HepG2 (cell line): ENCODE measurements around the gene SOAT2. TPM values are rescaled to one million over a fixed set of nuclear protein-coding genes. Genes with fewer than 3 reads are reported as not detected.

Experiments used
- AGO2 ChIP-seq: fragments of 200-400 bp; formaldehyde crosslinking; optimal IDR thresholded peaks from 2 replicates; pipeline ENCODE3; 2017; ENCODE audit warnings: mild to moderate bottlenecking, low read depth, low read length, moderate library complexity
- ARID2 ChIP-seq: sonication (generic); formaldehyde crosslinking; IDR thresholded peaks from 2 replicates; pipeline ENCODE4 v1.8.1; 2022; ENCODE audit warnings: mild to moderate bottlenecking, missing genetic modification reagents, borderline replicate concordance
- MAFF ChIP-seq: IDR thresholded peaks from 2 replicates; pipeline ENCODE4 v1.6.1; 2011; ENCODE audit warnings: low read depth, low read length, improper control_type of control experiment
- NFYC ChIP-seq: IDR thresholded peaks from 2 replicates; pipeline ENCODE4 v1.6.1; 2016; ENCODE audit warnings: missing genetic modification reagents, missing compliant biosample characterization
- REPIN1 ChIP-seq: sonication (generic); formaldehyde crosslinking; IDR thresholded peaks from 2 replicates; pipeline ENCODE4 v1.8.0; 2022; ENCODE audit warnings: missing genetic modification reagents, low read depth, mild to moderate bottlenecking, borderline replicate concordance
- ZC3H13 ChIP-seq: sonication (generic); formaldehyde crosslinking; IDR thresholded peaks from 2 replicates; pipeline ENCODE4 v1.8.1; 2023; ENCODE audit warnings: mild to moderate bottlenecking, missing genetic modification reagents, moderate library complexity
- ZNF160 ChIP-seq: sonication (generic); formaldehyde crosslinking; IDR thresholded peaks from 2 replicates; pipeline ENCODE4 v1.8.0; 2022; ENCODE audit warnings: mild to moderate bottlenecking, inconsistent platforms, missing genetic modification reagents
- ZNF484 ChIP-seq: sonication (generic); formaldehyde crosslinking; IDR thresholded peaks from 2 replicates; pipeline ENCODE4 v1.5.1; 2020; ENCODE audit warnings: mild to moderate bottlenecking, low read depth, missing genetic modification reagents, borderline replicate concordance
- ZNF577 ChIP-seq: sonication (generic); formaldehyde crosslinking; IDR thresholded peaks from 2 replicates; pipeline ENCODE4 v1.4.0; 2020; ENCODE audit warnings: mild to moderate bottlenecking, low read depth, missing genetic modification reagents, borderline replicate concordance
- polyA plus RNA-seq, 8 experiments: library from polyadenylated mRNA; depleted of rRNA in 3 of 8; stranded (reverse) in 7 of 8; unstranded in 1 of 8; fragments of >200 nt; fragmentation: Illumina TruSeq in 4 of 8; extraction: Trizol in 4 of 8; gene quantifications; 2 replicates each; pipeline versions ENCODE4 v1.2.1 to v1.2.3, GENCODE V29; 2011 to 2016; ENCODE audit warnings: low read depth in 4 of 8, missing spikeins in 1 of 8, mixed read lengths in 1 of 8; ENCODE audit not compliant: insufficient read depth in 1 of 8
- total RNA-seq, 5 experiments: library from RNA; depleted of rRNA; stranded (reverse); fragments of >200 nt; fragmentation: Illumina TruSeq; extraction: Trizol; gene quantifications; 2 replicates each; pipeline ENCODE4 v1.2.3, GENCODE V29; 2016; ENCODE audit warnings: low read depth in 1 of 5
- TF ChIP-seq, protein P1 (sequence below): sonication (generic); formaldehyde crosslinking; IDR thresholded peaks from 2 replicates; pipeline ENCODE4 v1.4.0; 2020; ENCODE audit warnings: missing genetic modification reagents, mild to moderate bottlenecking, borderline replicate concordance
- TF ChIP-seq, protein P2 (sequence below), 2 experiments: sonication (generic) in 1 of 2; formaldehyde crosslinking in 1 of 2; IDR thresholded peaks; 2 replicates each; pipeline versions ENCODE4 v1.4.0 to v1.6.1; 2016 to 2020; ENCODE audit warnings: borderline replicate concordance in 1 of 2, low read depth in 1 of 2, mild to moderate bottlenecking in 1 of 2, missing genetic modification reagents in 1 of 2
- TF ChIP-seq, protein P3 (sequence below): sonication (generic); formaldehyde crosslinking; IDR thresholded peaks from 2 replicates; pipeline ENCODE4 v1.4.0; 2020; ENCODE audit warnings: mild to moderate bottlenecking, missing genetic modification reagents

The SOAT2 gene
- total and polyA plus RNA-seq, 2 of the 13 experiments (the other 11 are each of a cell fraction or from before 2014, with no cell fraction given) = 14.9 to 108 TPM

DNA sequence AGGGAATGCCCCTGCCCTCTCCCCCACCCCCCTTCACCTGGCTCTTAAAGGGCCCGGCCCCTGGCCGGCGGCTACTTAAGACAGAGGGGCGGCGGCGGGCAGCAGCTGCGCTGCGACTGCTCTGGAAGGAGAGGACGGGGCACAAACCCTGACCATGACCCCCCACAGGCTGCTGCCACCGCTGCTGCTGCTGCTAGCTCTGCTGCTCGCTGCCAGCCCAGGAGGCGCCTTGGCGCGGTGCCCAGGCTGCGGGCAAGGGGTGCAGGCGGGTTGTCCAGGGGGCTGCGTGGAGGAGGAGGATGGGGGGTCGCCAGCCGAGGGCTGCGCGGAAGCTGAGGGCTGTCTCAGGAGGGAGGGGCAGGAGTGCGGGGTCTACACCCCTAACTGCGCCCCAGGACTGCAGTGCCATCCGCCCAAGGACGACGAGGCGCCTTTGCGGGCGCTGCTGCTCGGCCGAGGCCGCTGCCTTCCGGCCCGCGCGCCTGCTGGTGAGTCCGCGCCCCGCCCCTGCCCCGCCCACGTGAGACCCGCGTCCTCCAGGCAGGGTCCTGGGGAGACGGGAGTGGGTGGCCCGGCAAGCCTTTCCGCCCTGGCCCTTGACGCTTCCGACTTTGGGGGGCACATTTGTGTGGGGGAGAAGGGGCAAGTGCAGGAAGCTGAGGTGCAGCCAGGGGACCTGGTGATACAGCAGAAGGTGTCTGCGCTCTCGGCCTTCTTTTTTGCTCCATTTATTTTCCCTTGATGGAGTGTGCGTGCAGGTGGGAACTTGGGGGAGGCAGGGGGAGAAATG is 5.5 kb upstream of the SOAT2 start, which contains the start of gene IGFBP6 (continued):
- TF ChIP-seq, protein P1, sequence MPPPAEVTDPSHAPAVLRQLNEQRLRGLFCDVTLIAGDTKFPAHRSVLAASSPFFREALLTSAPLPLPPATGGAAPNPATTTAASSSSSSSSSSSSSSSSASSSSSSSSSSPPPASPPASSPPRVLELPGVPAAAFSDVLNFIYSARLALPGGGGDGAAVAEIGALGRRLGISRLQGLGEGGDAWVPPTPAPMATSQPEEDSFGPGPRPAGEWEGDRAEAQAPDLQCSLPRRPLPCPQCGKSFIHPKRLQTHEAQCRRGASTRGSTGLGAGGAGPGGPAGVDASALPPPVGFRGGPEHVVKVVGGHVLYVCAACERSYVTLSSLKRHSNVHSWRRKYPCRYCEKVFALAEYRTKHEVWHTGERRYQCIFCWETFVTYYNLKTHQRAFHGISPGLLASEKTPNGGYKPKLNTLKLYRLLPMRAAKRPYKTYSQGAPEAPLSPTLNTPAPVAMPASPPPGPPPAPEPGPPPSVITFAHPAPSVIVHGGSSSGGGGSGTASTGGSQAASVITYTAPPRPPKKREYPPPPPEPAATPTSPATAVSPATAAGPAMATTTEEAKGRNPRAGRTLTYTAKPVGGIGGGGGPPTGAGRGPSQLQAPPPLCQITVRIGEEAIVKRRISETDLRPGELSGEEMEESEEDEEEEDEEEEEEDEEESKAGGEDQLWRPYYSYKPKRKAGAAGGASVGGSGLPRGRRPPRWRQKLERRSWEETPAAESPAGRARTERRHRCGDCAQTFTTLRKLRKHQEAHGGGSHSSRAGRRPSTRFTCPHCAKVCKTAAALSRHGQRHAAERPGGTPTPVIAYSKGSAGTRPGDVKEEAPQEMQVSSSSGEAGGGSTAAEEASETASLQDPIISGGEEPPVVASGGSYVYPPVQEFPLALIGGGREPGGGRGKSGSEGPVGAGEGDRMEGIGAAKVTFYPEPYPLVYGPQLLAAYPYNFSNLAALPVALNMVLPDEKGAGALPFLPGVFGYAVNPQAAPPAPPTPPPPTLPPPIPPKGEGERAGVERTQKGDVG (CRISPR knock-in tag) = no peak
- TF ChIP-seq REPIN1 (no peak), MAFF (no peak), ARID2 (CRISPR knock-in tag) (no peak), ZNF160 (CRISPR knock-in tag) (no peak), ZNF577 (CRISPR knock-in tag) (no peak), AGO2 (no peak), NFYC (CRISPR knock-in tag) (no peak), ZC3H13 (no peak), ZNF484 (CRISPR knock-in tag) (no peak)
- TF ChIP-seq, protein P2, sequence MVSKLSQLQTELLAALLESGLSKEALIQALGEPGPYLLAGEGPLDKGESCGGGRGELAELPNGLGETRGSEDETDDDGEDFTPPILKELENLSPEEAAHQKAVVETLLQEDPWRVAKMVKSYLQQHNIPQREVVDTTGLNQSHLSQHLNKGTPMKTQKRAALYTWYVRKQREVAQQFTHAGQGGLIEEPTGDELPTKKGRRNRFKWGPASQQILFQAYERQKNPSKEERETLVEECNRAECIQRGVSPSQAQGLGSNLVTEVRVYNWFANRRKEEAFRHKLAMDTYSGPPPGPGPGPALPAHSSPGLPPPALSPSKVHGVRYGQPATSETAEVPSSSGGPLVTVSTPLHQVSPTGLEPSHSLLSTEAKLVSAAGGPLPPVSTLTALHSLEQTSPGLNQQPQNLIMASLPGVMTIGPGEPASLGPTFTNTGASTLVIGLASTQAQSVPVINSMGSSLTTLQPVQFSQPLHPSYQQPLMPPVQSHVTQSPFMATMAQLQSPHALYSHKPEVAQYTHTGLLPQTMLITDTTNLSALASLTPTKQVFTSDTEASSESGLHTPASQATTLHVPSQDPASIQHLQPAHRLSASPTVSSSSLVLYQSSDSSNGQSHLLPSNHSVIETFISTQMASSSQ (IDR thresholded peaks at IDR 0.05; ENCODE audit: low read depth) = no peak
- TF ChIP-seq, protein P2 (CRISPR knock-in tag; IDR thresholded peaks at IDR 0.05; ENCODE audit: borderline replicate concordance) = no peak
- TF ChIP-seq, protein P3, sequence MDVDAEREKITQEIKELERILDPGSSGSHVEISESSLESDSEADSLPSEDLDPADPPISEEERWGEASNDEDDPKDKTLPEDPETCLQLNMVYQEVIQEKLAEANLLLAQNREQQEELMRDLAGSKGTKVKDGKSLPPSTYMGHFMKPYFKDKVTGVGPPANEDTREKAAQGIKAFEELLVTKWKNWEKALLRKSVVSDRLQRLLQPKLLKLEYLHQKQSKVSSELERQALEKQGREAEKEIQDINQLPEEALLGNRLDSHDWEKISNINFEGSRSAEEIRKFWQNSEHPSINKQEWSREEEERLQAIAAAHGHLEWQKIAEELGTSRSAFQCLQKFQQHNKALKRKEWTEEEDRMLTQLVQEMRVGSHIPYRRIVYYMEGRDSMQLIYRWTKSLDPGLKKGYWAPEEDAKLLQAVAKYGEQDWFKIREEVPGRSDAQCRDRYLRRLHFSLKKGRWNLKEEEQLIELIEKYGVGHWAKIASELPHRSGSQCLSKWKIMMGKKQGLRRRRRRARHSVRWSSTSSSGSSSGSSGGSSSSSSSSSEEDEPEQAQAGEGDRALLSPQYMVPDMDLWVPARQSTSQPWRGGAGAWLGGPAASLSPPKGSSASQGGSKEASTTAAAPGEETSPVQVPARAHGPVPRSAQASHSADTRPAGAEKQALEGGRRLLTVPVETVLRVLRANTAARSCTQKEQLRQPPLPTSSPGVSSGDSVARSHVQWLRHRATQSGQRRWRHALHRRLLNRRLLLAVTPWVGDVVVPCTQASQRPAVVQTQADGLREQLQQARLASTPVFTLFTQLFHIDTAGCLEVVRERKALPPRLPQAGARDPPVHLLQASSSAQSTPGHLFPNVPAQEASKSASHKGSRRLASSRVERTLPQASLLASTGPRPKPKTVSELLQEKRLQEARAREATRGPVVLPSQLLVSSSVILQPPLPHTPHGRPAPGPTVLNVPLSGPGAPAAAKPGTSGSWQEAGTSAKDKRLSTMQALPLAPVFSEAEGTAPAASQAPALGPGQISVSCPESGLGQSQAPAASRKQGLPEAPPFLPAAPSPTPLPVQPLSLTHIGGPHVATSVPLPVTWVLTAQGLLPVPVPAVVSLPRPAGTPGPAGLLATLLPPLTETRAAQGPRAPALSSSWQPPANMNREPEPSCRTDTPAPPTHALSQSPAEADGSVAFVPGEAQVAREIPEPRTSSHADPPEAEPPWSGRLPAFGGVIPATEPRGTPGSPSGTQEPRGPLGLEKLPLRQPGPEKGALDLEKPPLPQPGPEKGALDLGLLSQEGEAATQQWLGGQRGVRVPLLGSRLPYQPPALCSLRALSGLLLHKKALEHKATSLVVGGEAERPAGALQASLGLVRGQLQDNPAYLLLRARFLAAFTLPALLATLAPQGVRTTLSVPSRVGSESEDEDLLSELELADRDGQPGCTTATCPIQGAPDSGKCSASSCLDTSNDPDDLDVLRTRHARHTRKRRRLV (CRISPR knock-in tag) = no peak
